K562 (cell line): ENCODE measurements around the gene CRYBG1.

Experiments used
- CTCF ChIP-seq, 3 experiments: IDR thresholded peaks in 2 of 3; conservative IDR thresholded peaks in 1 of 3; 2 replicates each; pipeline ENCODE4 v1.5.1; 2011 to 2012; ENCODE audit warnings: low read length in 3 of 3, mild to moderate bottlenecking in 3 of 3, control low read depth in 2 of 3, improper control_type of control experiment in 1 of 3, inconsistent platforms in 1 of 3, low read depth in 1 of 3, mixed read lengths in 1 of 3, moderate library complexity in 1 of 3; ENCODE audit not compliant: insufficient read depth in 2 of 3
- FOXM1 ChIP-seq, 2 experiments: fragments of 450-650 bp in 1 of 2; sonication (generic) in 1 of 2; formaldehyde crosslinking in 1 of 2; IDR thresholded peaks; 2 replicates each; pipeline versions ENCODE4 v1.6.1 to v1.9.0; 2017 to 2022; ENCODE audit warnings: low read depth in 2 of 2, mild to moderate bottlenecking in 2 of 2, missing genetic modification reagents in 1 of 2, moderate library complexity in 1 of 2
- HNRNPH1 ChIP-seq: fragments of 200-400 bp; formaldehyde crosslinking; optimal IDR thresholded peaks from 2 replicates; pipeline ENCODE3; 2017; ENCODE audit warnings: low read depth, mild to moderate bottlenecking, low read length, moderate library complexity
- SRF ChIP-seq, 2 experiments: fragments of 250-450, 450-650 bp in 1 of 2; sonication (Bioruptor Pico) in 1 of 2; sonication (generic) in 1 of 2; formaldehyde crosslinking; IDR thresholded peaks; 2 replicates each; pipeline versions ENCODE4 v1.5.0 to v1.5.1; 2020 to 2022; ENCODE audit warnings: mild to moderate bottlenecking in 1 of 2, missing genetic modification reagents in 1 of 2
- ZBED1 ChIP-seq: IDR thresholded peaks from 2 replicates; pipeline ENCODE4 v1.6.1; 2014

DNA sequence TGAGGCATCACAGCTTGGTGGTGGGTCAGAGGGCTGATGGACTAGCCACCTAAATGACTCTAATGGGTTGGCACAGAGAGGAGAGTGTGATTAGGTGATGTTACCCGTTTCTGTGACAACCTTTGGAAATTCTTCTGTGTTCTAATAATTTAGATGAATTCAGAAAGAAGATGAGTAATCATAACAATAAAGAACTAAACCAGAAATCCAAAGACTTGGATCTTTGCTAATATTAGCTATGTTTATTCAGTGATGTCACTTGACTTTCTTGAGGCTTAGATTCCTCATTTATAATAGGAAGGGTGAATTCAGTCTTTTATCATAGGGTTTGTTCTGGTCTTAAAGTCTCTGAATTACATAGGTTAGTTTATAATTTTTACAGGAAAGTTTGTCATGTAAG is 19.9 kb downstream of the CRYBG1 start:
- TF ChIP-seq HNRNPH1 (no peak), FOXM1 (IDR thresholded peaks at IDR 0.05; ENCODE audit: low read depth) (no peak), FOXM1 (CRISPR knock-in tag; IDR thresholded peaks at IDR 0.05; ENCODE audit: low read depth) (no peak), CTCF (IDR thresholded peaks at IDR 0.05 in 2 of 3, conservative IDR thresholded peaks at IDR 0.05 in 1 of 3; ENCODE audit: insufficient read depth in 2 of 3, low read depth in 1 of 3, low read length in 3 of 3) (no peak), ZBED1 (no peak), SRF (CRISPR knock-in tag; IDR thresholded peaks at IDR 0.05) (no peak)
